Ishikawa (cell line): ENCODE measurements around the gene C1orf141.

Experiments
- CEBPB ChIP-seq: IDR thresholded peaks from 2 replicates; pipeline ENCODE4 v1.6.1; 2012
- CREB1 ChIP-seq: IDR thresholded peaks from 2 replicates; pipeline ENCODE4 v1.6.1; 2012; ENCODE audit warnings: low read depth
- EGR1 ChIP-seq: IDR thresholded peaks from 2 replicates; pipeline ENCODE4 v1.6.1; 2012
- EP300 ChIP-seq: IDR thresholded peaks from 2 replicates; pipeline ENCODE4 v1.6.1; 2012; ENCODE audit warnings: borderline replicate concordance
- FOXM1 ChIP-seq: IDR thresholded peaks from 2 replicates; pipeline ENCODE4 v1.6.1; 2012; ENCODE audit warnings: low read depth, borderline replicate concordance
- MAX ChIP-seq: IDR thresholded peaks from 2 replicates; pipeline ENCODE4 v1.6.1; 2012
- NFIC ChIP-seq: IDR thresholded peaks from 2 replicates; pipeline ENCODE4 v1.6.1; 2012
- REST ChIP-seq: IDR thresholded peaks from 2 replicates; pipeline ENCODE4 v1.6.1; 2012; ENCODE audit warnings: low read depth, mild to moderate bottlenecking
- TAF1 ChIP-seq: IDR thresholded peaks from 2 replicates; pipeline ENCODE4 v1.6.1; 2012; ENCODE audit warnings: low read depth, mild to moderate bottlenecking
- TCF12 ChIP-seq: IDR thresholded peaks from 2 replicates; pipeline ENCODE4 v1.6.1; 2012; ENCODE audit warnings: low read depth
- TEAD4 ChIP-seq: IDR thresholded peaks from 2 replicates; pipeline ENCODE4 v1.6.1; 2012
- YY1 ChIP-seq: IDR thresholded peaks from 2 replicates; pipeline ENCODE4 v1.6.1; 2012; ENCODE audit warnings: low read depth
- TF ChIP-seq, protein P1 (sequence below): IDR thresholded peaks from 2 replicates; pipeline ENCODE4 v1.6.1; 2012

- TF ChIP-seq EGR1 (no peak), TEAD4 (no peak), TAF1 (no peak), REST (no peak), CEBPB (no peak), EP300 (no peak), TCF12 (no peak), FOXM1 (no peak), CREB1 (no peak), YY1 (no peak), NFIC (no peak), MAX (no peak)
- TF ChIP-seq, protein P1, sequence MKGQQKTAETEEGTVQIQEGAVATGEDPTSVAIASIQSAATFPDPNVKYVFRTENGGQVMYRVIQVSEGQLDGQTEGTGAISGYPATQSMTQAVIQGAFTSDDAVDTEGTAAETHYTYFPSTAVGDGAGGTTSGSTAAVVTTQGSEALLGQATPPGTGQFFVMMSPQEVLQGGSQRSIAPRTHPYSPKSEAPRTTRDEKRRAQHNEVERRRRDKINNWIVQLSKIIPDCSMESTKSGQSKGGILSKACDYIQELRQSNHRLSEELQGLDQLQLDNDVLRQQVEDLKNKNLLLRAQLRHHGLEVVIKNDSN: no peak
These were observed 1.6 kb downstream of the C1orf141 start for GRCh38 chr1:67133177-67133576.
